ENCODE results near the gene SEH1L.
"Not testable (repeated sequence)": the region's sequence is repeated elsewhere in the genome, so short reads cannot be mapped to it uniquely, and the experiment has no call there.

Gene SEH1L

GRCh38 chr18:12996661-12997292 lies 49.0 kb downstream of the SEH1L start:
- Histone ChIP-seq H3K4me1 (ENCODE audit: low read length) (0 out of 2 replicates have a peak, but pooled peaks cover 8% of the 10 kb centered on the region), H2AFZ (ENCODE audit: low read length) (no peak overlapping the region), H3F3A (ENCODE audit: insufficient read depth, low read length) (peaks cover 1% of the 10 kb centered on the region; the same call in 1 of the 2 replicates), H3K9me2 (replicated peaks; ENCODE audit: insufficient read depth, low read length) (no peaks in the 10 kb centered on the region), H3K9ac (ENCODE audit: low read length) (no peak overlapping the region), H3K79me2 (ENCODE audit: low read length) (peaks cover 99% of the 10 kb centered on the region), H3K4me3 (ENCODE audit: low read length) (no peak overlapping the region), H3K4me2 (ENCODE audit: low read depth, low read length) (no peak overlapping the region), H3K27me3 (replicated peaks; ENCODE audit: insufficient read depth, low read length) (no peaks in the 10 kb centered on the region), H3K27ac (ENCODE audit: low read length) (no peak overlapping the region), H4K20me1 (ENCODE audit: insufficient read depth, low read length) (peaks cover 17% of the 10 kb centered on the region; the same call in 1 of the 2 replicates), H3K36me3 (replicated peaks; ENCODE audit: insufficient read depth, low read length) (no peaks in the 10 kb centered on the region; the same call in 1 of the 2 replicates), H3K9me3 (replicated peaks; ENCODE audit: insufficient read depth, low read length) (no peaks in the 10 kb centered on the region)
- TF ChIP-seq EZH2phosphoT487 (IDR thresholded peaks at IDR 0.05; ENCODE audit: low read length) = no peak
- TF ChIP-seq, protein P1, sequence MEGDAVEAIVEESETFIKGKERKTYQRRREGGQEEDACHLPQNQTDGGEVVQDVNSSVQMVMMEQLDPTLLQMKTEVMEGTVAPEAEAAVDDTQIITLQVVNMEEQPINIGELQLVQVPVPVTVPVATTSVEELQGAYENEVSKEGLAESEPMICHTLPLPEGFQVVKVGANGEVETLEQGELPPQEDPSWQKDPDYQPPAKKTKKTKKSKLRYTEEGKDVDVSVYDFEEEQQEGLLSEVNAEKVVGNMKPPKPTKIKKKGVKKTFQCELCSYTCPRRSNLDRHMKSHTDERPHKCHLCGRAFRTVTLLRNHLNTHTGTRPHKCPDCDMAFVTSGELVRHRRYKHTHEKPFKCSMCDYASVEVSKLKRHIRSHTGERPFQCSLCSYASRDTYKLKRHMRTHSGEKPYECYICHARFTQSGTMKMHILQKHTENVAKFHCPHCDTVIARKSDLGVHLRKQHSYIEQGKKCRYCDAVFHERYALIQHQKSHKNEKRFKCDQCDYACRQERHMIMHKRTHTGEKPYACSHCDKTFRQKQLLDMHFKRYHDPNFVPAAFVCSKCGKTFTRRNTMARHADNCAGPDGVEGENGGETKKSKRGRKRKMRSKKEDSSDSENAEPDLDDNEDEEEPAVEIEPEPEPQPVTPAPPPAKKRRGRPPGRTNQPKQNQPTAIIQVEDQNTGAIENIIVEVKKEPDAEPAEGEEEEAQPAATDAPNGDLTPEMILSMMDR (IDR thresholded peaks at IDR 0.05; ENCODE audit: low read length) = no peak
- no peak for TF ChIP-seq EZH2 (optimal IDR thresholded peaks at IDR 0.05; ENCODE audit: low read depth, low read length)
- DNase-seq = no peak

GRCh38 chr18:12997330-12997729 lies 49.5 kb downstream of the SEH1L start:
- Histone ChIP-seq H4K20me1 (ENCODE audit: insufficient read depth, low read length) (peaks cover 17% of the 10 kb centered on the region; the same call in 1 of the 2 replicates), H3K79me2 (ENCODE audit: low read length) (peaks cover 98% of the 10 kb centered on the region)
- H3K4me2 ChIP-seq (ENCODE audit: low read depth, low read length); H3K9me2 ChIP-seq (replicated peaks; ENCODE audit: insufficient read depth, low read length); H3K9ac ChIP-seq (ENCODE audit: low read length); H3K27me3 ChIP-seq (replicated peaks; ENCODE audit: insufficient read depth, low read length); H3K4me1 ChIP-seq (ENCODE audit: low read length); H3K4me3 ChIP-seq (ENCODE audit: low read length); H2AFZ ChIP-seq (ENCODE audit: low read length); H3K36me3 ChIP-seq (replicated peaks; ENCODE audit: insufficient read depth, low read length); H3K27ac ChIP-seq (ENCODE audit: low read length); H3F3A ChIP-seq (ENCODE audit: insufficient read depth, low read length); H3K9me3 ChIP-seq (replicated peaks; ENCODE audit: insufficient read depth, low read length); DNase-seq: not testable (repeated sequence)

DNA sequence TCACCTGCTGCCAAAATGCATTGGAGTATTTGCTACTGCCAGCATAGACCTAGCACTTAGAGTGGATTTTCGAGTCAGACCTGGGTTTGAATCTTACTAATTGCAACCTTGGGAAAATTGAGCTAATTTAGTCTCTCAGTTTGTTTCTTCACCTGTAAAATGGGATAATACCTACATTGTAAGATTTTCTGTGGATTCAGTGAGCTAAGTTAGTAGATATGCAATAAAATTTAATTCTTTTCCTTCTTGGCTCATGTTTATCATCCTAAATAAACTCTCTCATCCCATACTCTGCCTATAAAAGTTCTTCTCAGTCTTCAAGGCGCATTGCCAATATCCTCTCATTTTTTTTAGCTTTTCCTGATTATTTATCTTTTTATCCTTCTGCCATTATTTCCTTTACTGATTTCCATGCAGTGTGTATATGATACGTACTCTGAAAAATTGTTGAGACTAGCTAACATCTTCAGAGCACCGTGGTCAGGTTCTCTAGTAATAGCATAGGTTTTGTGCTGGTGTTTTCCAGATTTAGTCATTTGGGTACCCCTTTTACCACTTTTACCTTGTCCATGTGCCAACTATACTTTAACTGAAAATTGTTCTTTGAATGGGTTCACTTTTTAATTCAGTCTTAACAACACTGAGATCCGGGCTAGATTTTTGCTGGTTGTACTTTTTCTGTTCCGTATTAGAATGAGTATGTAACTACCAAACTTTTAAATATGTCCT lies 50.7 kb downstream of the SEH1L start:
- Histone ChIP-seq H3F3A (ENCODE audit: insufficient read depth, low read length) (no peaks in the 10 kb centered on the region), H2AFZ (ENCODE audit: low read length) (no peak overlapping the region), H3K79me2 (ENCODE audit: low read length) (peaks cover 95% of the 10 kb centered on the region), H3K27me3 (replicated peaks; ENCODE audit: insufficient read depth, low read length) (no peaks in the 10 kb centered on the region), H3K9me2 (replicated peaks; ENCODE audit: insufficient read depth, low read length) (no peaks in the 10 kb centered on the region), H3K4me2 (ENCODE audit: low read depth, low read length) (no peak overlapping the region), H3K27ac (ENCODE audit: low read length) (no peak overlapping the region), H3K4me3 (ENCODE audit: low read length) (no peak overlapping the region), H4K20me1 (ENCODE audit: insufficient read depth, low read length) (peaks cover 14% of the 10 kb centered on the region; the same call in 1 of the 2 replicates), H3K36me3 (replicated peaks; ENCODE audit: insufficient read depth, low read length) (peaks cover 7% of the 10 kb centered on the region; the same call in 1 of the 2 replicates), H3K9me3 (replicated peaks; ENCODE audit: insufficient read depth, low read length) (no peaks in the 10 kb centered on the region), H3K4me1 (ENCODE audit: low read length) (no peaks in the 10 kb centered on the region), H3K9ac (ENCODE audit: low read length) (no peak overlapping the region)
- no peak for DNase-seq
- TF ChIP-seq EZH2 (optimal IDR thresholded peaks at IDR 0.05; ENCODE audit: low read depth, low read length) = no peak
- TF ChIP-seq EZH2phosphoT487 (IDR thresholded peaks at IDR 0.05; ENCODE audit: low read length) = no peak
- TF ChIP-seq, protein P1 (IDR thresholded peaks at IDR 0.05; ENCODE audit: low read length) = no peak
